ENCODE data around the gene PKP2.

Gene PKP2

GRCh38 chr12:32896432-32897280 is at the start of gene PKP2:
PKP2 (minus strand) TSS chr12:32896777; CDS start chr12:32896731, 46 bp downstream.
- DNase-seq (ENCODE audit: low read depth), result no peak

GRCh38 chr12:32944195-32944594 is 47.6 kb upstream of the PKP2 start:
- DNase-seq (ENCODE audit: low read depth), result no peak

- DNase-seq (ENCODE audit: low read depth), result no peak
Observed at GRCh38 chr12:32939801-32940200, 43.2 kb upstream of the PKP2 start.

- no peak for DNase-seq (ENCODE audit: low read depth)
Observed at GRCh38 chr12:32926963-32927362, 30.4 kb upstream of the PKP2 start.

GRCh38 chr12:32926356-32926755 is 29.8 kb upstream of the PKP2 start:
- DNase-seq (ENCODE audit: low read depth), result no peak

GRCh38 chr12:32922546-32923297 is 26.1 kb upstream of the PKP2 start:
- DNase-seq (ENCODE audit: low read depth), result no peak

GRCh38 chr12:32921397-32921796 is 24.8 kb upstream of the PKP2 start:
- no peak for DNase-seq (ENCODE audit: low read depth)

GRCh38 chr12:32920506-32921085 is 24.0 kb upstream of the PKP2 start:
- DNase-seq (ENCODE audit: low read depth), result no peak

- no peak for DNase-seq (ENCODE audit: low read depth)
Observed at GRCh38 chr12:32918890-32919801, 22.6 kb upstream of the PKP2 start.

- no peak for DNase-seq (ENCODE audit: low read depth)
Observed at GRCh38 chr12:32917094-32917611, 20.6 kb upstream of the PKP2 start.

GRCh38 chr12:32907898-32908476 is 11.4 kb upstream of the PKP2 start:
- DNase-seq (ENCODE audit: low read depth), result no peak

- no peak for DNase-seq (ENCODE audit: low read depth)
Observed at GRCh38 chr12:32907166-32907565, 10.6 kb upstream of the PKP2 start.

GRCh38 chr12:32906399-32907165 is 10.0 kb upstream of the PKP2 start:
- no peak for DNase-seq (ENCODE audit: low read depth)

GRCh38 chr12:32903763-32904162 is 7.2 kb upstream of the PKP2 start:
- DNase-seq (ENCODE audit: low read depth), result no peak

GRCh38 chr12:32903318-32903717 is 6.7 kb upstream of the PKP2 start:
- no peak for DNase-seq (ENCODE audit: low read depth)

GRCh38 chr12:32902287-32902997 is 5.9 kb upstream of the PKP2 start:
- DNase-seq (ENCODE audit: low read depth), result no peak

- no peak for DNase-seq (ENCODE audit: low read depth)
Observed at GRCh38 chr12:32901553-32901952, 5.0 kb upstream of the PKP2 start.

- DNase-seq (ENCODE audit: low read depth), result no peak
Observed at GRCh38 chr12:32897687-32898573, 1.4 kb upstream of the PKP2 start.

GRCh38 chr12:32897281-32897610 is 669 bp upstream of the PKP2 start:
- DNase-seq (ENCODE audit: low read depth), result no peak
